Stomach (tissue), 9 donors: Measurements from ENCODE around the gene UGT1A10. TPM values are rescaled to one million over a fixed set of nuclear protein-coding genes. Genes with fewer than 3 reads are reported as not detected.

Source experiments
- DNase-seq, 2 donors: peaks; one replicate each; pipeline versions ENCODE4 v3.0.0 to v3.0.0-alpha.2; 2013 to 2019
- H3K27ac ChIP-seq, 5 donors: fragments of 200-600 bp in 4 of 5; sonication (generic) in 4 of 5; one replicate each; pipeline ENCODE4 v1.5.1; 2013 to 2019; ENCODE audit warnings: mild to moderate bottlenecking in 1 of 5, moderate library complexity in 1 of 5
- H3K27me3 ChIP-seq, 3 donors: fragments of 200-600 bp; sonication (generic); one replicate each; pipeline ENCODE4 v1.5.1; 2017 to 2019; ENCODE audit warnings: mixed run types in 1 of 3
- H3K36me3 ChIP-seq, 4 donors: fragments of 200-600 bp; sonication (generic); 1 replicate in 3 of 4; 2 replicates in 1 of 4; pipeline ENCODE4 v1.5.1; 2016 to 2019
- H3K4me1 ChIP-seq, 4 donors: fragments of 200-600 bp; sonication (generic); one replicate each; pipeline ENCODE4 v1.5.1; 2016 to 2019
- H3K4me3 ChIP-seq, 4 donors: fragments of 200-600 bp; sonication (generic) in 3 of 4; one replicate each; pipeline ENCODE4 v1.5.1; 2016 to 2019; ENCODE audit warnings: mild to moderate bottlenecking in 1 of 4
- H3K9me3 ChIP-seq, 4 donors: fragments of 200-600 bp; sonication (generic); one replicate each; pipeline ENCODE4 v1.5.1; 2016 to 2019
- CTCF ChIP-seq, 7 experiments: fragments of 450-650 bp in 4 of 7; fragments of 200-600 bp in 3 of 7; sonication (generic) in 3 of 7; IDR thresholded peaks; one replicate each; pipeline ENCODE4 v1.5.1; 2016 to 2019; ENCODE audit warnings: antibody characterized with exemption in 7 of 7, control low read depth in 2 of 7, mild to moderate bottlenecking in 1 of 7
- EP300 ChIP-seq: sonication (generic); formaldehyde crosslinking; IDR thresholded peaks from one replicate; pipeline ENCODE4 v1.6.1; 2017; ENCODE audit warnings: antibody characterized with exemption
- POLR2A ChIP-seq, 4 donors: fragments of 450-650 bp; IDR thresholded peaks; one replicate each; pipeline ENCODE4 v1.6.1; 2016; ENCODE audit warnings: antibody characterized with exemption in 4 of 4, control low read depth in 2 of 4, mild to moderate bottlenecking in 1 of 4, moderate library complexity in 1 of 4
- POLR2AphosphoS5 ChIP-seq, 3 donors: sonication (generic); formaldehyde crosslinking; IDR thresholded peaks; one replicate each; pipeline ENCODE4 v1.6.1; 2016; ENCODE audit warnings: antibody characterized with exemption in 3 of 3
- WGBS, 5 donors: extraction: QIAGEN DNeasy Blood & Tissue Kit in 3 of 5; methylation state at CpG; one replicate each; pipeline versions ENCODE4 v1.1.5 to v1.1.7; 2013 to 2018; 5-methylcytosine and 5-hydroxymethylcytosine counted together
- intact Hi-C: fragments of 100-400 bp; cut with DNase I; formaldehyde crosslinking; loops from one replicate; pipeline ENCODE4 v1.15.1; 2023; ENCODE audit warnings: low total_unique reads
- polyA plus RNA-seq, 3 donors: library from polyadenylated mRNA; stranded (reverse); fragments of 200-250 nt; gene quantifications; one replicate each; pipeline ENCODE4 v1.2.3, GENCODE V29; 2013
- total RNA-seq, 5 donors: library from RNA; depleted of rRNA; stranded (reverse); fragments of >200 nt; gene quantifications; one replicate each; pipeline versions ENCODE4 v1.1.0 to v1.2.3, GENCODE V29; 2014 to 2016
- donor health status: healthy with polysubstance abuse.
- donor health status: Bipolar disorder and iron deficiency.
- donor health status: healthy.

Gene UGT1A10
- total and polyA plus RNA-seq, 8 donors = 0.45 to 32.7 (median 2.2) TPM; not detected in 1

- Histone ChIP-seq H3K27me3 (no peaks in the 10 kb centered on the region), H3K27ac (no peak overlapping the region), H3K36me3 (no peaks in the 10 kb centered on the region), H3K4me1 (peaks cover 3 to 19% (median 11%) of the 10 kb centered on the region in 4 donors), H3K9me3 (no peaks in the 10 kb centered on the region), H3K4me3 (no peak overlapping the region)
- WGBS, 5 donors = 22 to 33% (median 29%) methylated on average over 3 of the region's 3 CpGs
- TF ChIP-seq CTCF (IDR thresholded peaks at IDR 0.05) (no peak), POLR2AphosphoS5 (IDR thresholded peaks at IDR 0.05) (no peak), EP300 (no peak), POLR2A (IDR thresholded peaks at IDR 0.05) (no peak)
- no peak for DNase-seq
- intact Hi-C loops = no loop called here
These were observed 66.0 kb downstream of the UGT1A10 start for GRCh38 chr2:233702238-233702637.

DNA sequence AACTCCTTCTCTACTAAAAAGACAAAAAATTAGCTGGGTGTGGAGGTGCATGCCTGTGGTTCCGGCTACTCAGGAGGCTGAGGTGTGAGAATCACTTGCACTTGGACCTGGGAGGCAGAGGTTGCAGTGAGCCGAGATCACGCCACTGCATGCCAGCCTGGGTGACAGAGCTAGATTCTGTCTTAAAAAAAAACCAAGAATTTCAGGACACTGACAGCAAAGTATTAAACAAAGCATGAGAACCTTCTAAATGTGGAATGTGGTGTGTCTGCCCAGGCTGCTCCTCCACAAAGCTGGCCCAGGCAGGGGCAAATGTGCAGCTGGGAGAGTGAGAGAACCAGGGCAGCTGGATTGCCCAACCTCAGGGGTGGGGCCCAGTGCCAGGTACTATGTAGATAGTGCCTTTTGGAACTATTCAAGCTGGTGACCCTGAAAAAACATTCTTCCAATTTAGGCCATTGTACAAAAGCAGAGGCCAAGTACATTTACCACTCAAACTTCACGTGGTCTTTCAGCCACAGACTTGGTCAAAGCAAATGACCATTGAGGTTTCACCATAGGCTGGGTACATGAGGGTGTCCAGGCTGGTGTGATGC, 69.8 kb downstream of the UGT1A10 start:
- peak; percentile 10 to 91 for DNase-seq
- peak overlapping the region; percentile 45 to 74 (median 71) for H3K27ac ChIP-seq
- intact Hi-C loops = no loop called here
- no peak for TF ChIP-seq POLR2A (IDR thresholded peaks at IDR 0.05)
- no peak for TF ChIP-seq CTCF (IDR thresholded peaks at IDR 0.05)
- TF ChIP-seq EP300 = no peak
- TF ChIP-seq POLR2AphosphoS5 (IDR thresholded peaks at IDR 0.05) = peak in 2 of 3 donors; percentile 38 to 61
- H3K27me3 ChIP-seq = no peaks in the 10 kb centered on the region
- no peaks in the 10 kb centered on the region for H3K36me3 ChIP-seq
- H3K4me1 ChIP-seq = peaks cover 6 to 37% (median 8%) of the 10 kb centered on the region in 4 donors
- no peaks in the 10 kb centered on the region for H3K9me3 ChIP-seq
- WGBS, 5 donors = 29 to 63% (median 42%) methylated on average over 4 of the region's 4 CpGs
- no peak overlapping the region for H3K4me3 ChIP-seq

- Histone ChIP-seq H3K4me1 (peaks cover 6 to 37% (median 11%) of the 10 kb centered on the region in 4 donors), H3K27me3 (no peaks in the 10 kb centered on the region), H3K27ac (peak overlapping the region; percentile 45 to 74 (median 71)), H3K9me3 (no peaks in the 10 kb centered on the region), H3K36me3 (no peaks in the 10 kb centered on the region), H3K4me3 (no peak overlapping the region)
- TF ChIP-seq CTCF (IDR thresholded peaks at IDR 0.05) = no peak
- TF ChIP-seq POLR2AphosphoS5 (IDR thresholded peaks at IDR 0.05) = no peak
- TF ChIP-seq EP300 = no peak
- no peak for TF ChIP-seq POLR2A (IDR thresholded peaks at IDR 0.05)
- WGBS, 5 donors = 9 to 100% (median 44%) methylated on average over 1 of the region's 1 CpG
- intact Hi-C loops = no loop called here
- no peak for DNase-seq
These were observed 70.5 kb downstream of the UGT1A10 start for GRCh38 chr2:233706720-233707119.

GRCh38 chr2:233707940-233708644, 71.8 kb downstream of the UGT1A10 start:
- Histone ChIP-seq H3K4me1 (peaks cover 6 to 26% (median 11%) of the 10 kb centered on the region in 4 donors), H3K27ac (peak overlapping the region; percentile 25 to 74 (median 56)), H3K9me3 (no peaks in the 10 kb centered on the region), H3K27me3 (no peaks in the 10 kb centered on the region), H3K4me3 (no peak overlapping the region), H3K36me3 (no peaks in the 10 kb centered on the region)
- DNase-seq = peak in 1 of 2 donors; percentile 39
- TF ChIP-seq POLR2AphosphoS5 (IDR thresholded peaks at IDR 0.05) (peak in 1 of 3 donors; percentile 26), EP300 (no peak)
- intact Hi-C loops = no loop called here
- WGBS, 5 donors = 26 to 46% (median 40%) methylated on average over 10 of the region's 10 CpGs
